Activated gamma-delta T cell treated with Interleukin-2 at 50 U/mL for 16 hours (primary cell): ENCODE measurements around the gene KLHL29.

Source experiments
- DNase-seq: peaks from one replicate; pipeline ENCODE4 v3.0.0-alpha.2; 2020

KLHL29 gene

DNA sequence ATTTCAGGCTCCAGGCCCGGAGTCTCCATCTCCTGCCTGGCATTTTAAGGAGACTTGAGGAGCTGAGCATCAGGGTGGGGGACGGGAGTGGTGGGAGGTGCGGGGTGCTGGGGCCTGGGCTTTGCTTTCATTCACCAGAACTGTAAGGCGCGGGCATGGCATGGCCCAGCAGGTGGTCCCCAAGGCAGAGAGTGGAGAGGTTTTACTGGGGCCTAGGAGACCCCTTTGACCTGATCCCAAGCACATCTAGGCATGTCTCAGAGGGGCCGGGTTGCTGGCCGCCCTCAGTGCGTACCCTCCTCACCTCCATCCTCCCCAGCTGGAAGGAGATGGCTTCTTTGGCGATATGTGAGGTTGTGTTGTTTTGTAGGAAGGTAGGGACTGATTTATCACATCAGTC, 172.5 kb downstream of the KLHL29 start:
- DNase-seq: no peak

DNA sequence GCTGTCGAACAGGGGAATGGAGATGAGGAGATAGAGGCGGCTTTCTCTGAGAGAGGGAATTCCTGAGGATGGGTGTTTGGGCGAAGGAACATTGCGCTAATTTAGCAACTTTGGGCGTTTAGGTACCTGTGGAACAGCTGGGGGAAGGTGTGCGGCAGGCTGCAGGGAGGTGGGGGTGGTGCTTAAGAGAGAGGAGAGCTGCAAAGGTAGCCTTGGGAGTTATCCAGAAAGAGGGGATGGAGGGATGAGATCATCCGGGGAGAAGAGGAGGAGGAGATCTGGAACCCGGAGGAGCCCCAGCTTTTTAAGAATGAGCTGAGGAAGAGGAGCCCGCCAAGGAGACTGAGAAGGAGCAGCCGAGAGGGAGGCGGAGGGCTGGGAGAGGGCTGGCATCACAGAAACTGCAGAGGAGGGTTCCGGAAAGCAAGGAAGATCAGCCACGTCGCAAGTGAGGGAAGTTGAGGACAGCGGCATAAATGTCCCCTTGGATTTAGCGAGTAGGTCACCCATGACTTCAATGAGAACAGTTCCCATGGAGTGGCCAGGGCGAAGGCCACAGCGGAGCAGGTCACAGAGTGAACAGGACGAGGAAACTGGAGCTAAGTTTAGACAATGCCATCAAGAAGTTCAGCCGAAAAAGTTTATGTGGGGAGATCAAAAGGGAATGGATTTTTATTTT, 174.7 kb downstream of the KLHL29 start:
- DNase-seq: no peak

DNA sequence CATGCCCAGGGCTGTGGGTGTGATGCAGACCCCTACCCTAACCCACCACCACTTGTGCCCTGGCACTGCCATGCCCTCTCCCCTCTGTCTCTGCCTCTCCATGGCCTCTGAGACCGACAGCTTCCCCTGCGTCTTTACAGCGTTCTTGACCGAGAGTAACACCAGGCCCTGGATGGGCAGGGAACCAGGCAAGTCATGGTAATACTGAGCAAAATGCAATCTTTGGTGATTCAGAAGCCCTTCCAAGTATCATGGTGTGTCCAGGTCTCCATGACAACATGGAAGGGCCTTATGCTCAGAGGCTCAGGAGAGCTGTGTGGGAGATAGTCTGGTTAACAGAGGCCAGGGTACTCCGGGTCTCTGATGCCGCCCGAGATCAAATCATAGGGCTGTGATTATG, 176.1 kb downstream of the KLHL29 start:
- no peak for DNase-seq

DNA sequence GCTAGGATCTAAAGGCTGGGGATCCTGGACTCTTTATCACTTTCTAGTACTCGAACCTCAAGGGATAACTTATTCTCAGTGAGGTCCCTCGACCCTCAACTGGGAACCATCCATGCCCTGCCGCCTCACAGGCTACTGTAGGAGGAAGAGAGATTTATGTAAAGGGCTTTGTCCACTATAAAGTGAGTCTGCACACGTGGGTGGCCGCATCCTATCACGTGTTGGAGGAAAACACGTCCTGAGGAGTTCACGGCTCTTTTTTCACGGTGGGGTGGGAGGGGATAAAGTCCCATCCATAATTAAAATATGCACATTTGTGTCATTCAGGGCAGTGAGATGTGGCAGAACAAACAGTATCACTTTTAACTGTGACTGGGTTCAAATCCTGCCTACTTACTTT, 176.6 kb downstream of the KLHL29 start:
- DNase-seq: no peak

DNA sequence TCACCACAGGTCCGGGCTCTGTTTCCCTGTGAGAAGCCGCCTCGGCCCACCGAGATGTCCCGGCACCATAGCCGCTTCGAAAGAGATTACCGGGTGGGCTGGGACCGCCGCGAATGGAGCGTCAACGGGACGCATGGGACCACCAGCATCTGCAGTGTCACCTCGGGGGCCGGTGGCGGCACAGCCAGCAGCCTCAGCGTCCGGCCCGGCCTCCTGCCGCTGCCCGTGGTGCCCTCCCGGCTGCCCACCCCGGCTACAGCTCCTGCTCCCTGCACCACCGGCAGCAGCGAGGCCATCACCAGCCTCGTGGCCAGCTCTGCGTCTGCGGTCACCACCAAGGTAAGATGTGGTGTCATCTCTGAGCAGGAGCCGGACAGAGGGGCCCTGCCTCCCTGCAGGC, 177.2 kb downstream of the KLHL29 start:
- DNase-seq: no peak

DNA sequence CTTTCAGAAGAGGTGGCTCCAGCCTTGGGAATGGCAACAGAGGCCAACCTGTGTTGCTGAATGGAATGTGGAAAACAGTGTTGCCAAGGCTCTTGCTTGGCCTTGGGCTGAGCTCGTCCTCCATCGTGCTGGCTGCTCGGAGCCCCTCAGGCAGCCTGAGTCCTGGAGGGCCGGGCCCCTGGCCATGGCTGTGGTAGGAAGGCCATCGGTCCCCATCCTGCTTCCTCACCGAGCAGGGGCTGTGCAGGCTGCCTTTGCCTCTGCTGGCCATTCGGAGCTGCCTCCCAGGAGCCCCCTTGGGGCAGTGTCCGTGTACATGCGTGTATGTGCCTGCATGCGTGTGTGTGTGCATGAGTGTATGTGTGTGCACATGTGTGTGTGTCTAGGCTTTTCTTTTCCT, 178.2 kb downstream of the KLHL29 start:
- no peak for DNase-seq

DNA sequence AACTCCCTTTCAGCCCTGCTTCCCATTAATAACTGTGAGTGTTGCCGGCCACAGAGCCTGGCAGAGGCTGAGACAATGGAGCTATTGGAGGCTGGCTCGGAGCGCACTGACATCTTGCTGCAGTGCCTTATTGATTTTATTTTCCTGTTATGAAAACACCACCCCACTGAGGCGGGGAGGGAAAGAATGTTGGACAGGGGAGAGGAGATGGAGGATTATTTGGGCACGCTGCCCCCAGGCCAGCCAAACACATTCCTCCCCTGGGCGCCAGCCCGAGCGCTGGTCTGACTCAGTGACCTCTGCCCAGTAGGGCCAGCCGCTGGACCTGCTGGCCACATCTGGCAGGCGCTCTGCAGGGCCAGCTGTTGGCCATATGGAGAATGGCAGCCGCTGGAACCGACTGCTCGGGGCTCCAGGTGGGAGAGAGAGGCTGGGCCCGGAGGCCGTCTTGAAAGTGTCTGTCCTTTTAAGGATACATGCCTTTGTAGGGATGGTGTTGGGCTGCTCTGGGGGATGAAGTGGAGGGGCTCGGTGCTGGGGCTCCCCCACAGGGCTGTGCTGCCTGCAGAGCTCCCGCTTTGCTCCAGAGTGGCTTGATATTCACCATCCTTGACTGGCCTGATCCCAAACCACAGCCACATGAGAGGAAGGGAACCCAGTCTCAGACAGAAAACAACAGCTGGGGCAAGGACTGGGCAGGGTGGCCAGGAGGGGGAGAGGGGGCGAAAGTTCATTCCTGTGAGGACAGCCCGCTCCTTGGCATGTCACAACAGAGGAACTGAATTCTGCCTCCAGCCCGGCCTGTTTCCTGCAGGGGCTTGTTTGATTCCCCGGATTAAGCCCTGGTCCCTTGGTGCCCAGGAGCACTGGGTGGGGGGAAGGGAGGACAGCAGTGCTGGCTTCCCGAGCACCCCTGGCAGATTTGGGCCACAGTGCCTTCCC, 179.0 kb downstream of the KLHL29 start:
- DNase-seq: no peak

DNA sequence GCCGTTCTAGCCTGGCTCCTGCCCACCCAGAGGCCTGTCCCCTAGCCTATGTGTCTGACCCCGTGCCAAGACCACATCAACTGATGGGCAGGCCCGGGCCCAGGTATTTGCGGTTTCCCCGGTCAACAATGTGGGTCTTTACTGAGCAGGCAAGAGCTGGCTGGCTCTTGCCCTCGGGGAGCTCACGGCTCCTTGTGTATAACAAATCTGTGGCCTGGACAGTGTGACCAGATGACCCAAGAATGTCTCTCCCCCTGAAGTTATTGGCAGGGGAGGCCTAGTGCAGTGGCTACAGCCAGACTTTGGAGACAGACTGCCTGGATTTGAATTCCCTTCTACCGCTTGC, 179.6 kb downstream of the KLHL29 start:
- DNase-seq: no peak

DNA sequence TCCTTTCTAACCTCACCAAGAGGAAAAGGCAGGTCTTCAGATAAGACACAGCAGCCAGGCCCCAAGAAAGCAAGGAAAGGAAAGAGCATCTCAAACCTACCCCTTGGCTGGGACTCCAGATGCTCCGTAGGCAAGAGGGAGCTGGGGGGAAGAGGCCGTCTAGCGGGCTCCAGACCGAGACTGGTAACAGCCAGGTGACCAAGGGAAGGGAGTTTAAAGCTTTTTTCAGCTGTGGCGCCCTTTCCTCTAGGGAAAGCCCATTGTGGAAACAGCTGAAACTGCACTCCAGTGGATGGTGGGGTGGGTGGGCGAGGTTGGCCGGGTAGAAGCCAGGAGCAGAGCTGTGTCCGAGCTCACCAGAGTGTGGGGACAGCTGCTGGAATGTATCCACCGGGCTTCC, 180.4 kb downstream of the KLHL29 start:
- DNase-seq: no peak

DNA sequence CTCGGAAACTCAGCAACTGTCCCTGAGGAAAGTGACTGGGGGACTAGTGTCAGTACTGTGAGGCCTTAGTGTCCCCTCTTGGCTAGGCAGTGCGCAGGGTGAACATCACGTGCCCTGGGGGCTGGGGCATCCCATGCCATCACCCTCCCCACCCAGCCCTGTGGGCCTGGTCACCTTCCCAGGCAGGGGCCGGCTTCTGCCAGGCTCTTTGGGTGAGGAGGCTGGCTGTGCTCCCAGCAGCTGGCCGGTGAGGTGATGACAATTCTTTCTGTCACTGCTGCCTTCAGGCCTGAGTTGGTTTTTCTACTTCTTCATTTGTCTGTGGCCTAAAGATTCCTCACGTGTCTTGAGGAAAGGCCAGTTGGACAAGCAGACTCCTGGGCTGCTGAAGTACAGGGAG, 180.8 kb downstream of the KLHL29 start:
- DNase-seq: no peak

DNA sequence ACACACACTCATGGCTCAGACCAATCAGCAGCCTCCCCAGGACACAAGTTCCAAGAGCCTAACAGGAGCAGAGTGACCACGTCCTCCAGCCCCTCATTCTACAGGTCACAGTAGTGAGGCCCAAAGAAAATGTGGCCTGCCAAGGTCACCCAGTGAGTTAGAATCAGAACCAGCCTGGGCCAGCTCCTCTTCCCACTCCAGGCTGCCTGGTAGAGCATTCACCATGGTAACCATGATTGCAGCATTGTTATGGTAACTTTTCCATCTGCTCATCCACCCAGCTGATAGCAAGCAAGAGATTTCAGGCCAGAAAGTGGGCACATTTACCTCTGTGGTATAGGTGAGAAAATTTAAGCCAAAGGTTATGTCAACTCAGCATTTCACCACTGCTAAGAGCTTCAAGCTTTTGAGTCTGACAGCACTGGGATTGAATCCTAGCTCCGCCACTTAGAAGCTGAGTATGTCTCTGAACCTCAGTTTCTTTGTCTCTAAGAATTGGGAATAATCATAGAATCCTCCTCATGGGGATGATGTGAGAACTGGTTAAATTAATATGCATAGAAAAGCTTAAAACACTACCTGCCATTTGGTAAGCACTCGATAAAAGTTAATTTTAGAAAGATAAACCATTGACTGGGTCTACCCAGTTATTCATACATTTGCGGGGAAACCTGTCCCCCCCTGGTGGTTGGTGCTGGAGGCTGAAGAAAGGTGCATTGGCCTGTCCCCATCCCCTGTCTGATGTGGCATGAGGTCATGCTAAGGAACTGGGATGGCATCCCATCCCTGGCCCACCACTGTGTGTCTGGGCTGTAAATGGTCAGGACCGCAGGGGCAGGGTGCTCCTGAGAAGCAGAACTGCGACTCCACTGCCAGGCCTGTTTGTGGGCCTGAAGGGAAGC, 181.5 kb downstream of the KLHL29 start:
- no peak for DNase-seq

DNA sequence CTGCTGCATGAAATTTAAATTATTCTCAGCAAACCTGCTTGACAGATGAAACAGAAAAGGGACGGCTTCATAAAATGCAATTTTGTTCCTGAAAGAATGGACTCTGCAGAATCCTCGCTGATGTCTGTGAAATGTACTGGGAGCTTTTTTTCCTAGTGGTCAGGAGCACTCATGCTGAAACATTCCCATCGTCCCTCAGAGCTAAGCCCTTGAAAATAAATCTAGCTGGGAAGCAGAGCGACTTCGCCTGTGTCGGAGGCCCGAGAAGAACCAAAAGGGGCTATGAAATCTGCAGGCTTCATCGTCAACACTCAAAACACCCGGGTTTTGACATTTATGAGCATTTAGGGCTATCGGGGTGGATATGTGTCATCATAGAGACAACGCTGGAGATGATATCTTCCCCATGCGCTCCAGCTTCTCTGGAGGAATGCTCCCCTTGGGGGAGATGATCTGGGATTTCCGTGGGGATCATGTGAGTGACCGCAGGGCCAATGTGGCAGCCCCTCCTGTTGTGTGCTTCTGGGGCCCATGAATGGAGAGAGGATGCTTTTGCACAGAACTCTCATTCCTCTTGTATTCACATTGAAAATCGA, 182.3 kb downstream of the KLHL29 start:
- DNase-seq: no peak

DNA sequence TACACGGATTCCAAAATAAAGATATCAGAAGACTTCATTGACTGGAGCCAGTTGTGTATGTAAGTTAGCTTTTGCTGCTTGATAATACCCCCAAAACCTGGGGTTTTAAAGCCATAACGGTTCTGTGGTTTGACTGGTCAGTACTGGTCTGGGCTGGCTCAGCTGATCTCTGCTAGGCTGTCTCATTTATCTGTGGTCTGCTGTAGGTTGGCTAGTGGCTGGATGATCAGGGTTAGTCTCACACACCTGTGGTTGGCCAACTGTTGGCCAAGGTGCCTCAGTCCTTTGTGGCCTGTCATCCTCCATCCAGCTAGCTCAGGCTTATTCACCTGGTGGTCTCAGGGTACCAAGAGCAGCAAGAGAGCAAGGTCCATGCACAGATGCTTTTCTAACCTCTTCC, 183.2 kb downstream of the KLHL29 start:
- DNase-seq: no peak

DNA sequence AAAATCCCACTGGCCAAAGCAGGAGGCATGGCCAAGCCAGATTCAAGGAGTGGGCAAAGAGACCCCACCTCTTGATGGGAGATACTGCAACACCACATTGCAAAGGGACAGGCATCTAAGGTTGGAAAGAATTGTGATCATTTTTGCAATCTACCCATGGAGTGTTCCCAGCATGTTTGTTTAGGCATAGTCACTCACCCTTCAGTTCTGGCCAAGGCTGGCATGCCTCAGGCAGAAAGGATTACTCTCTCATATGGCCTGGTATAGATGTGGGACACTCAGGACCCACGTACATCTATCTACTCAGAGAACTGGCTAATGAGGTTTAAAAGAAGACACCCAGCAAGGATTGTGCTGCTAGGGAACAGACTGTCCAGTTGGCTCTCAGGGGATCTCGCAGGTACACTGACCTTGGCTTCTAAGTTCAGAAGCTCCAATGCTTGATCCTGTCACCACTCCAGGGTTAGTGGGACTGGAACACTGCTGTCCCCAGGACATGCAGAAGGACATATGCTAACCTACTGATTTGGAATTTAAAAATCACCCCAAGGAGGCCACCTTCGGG, 183.7 kb downstream of the KLHL29 start:
- DNase-seq: no peak

DNA sequence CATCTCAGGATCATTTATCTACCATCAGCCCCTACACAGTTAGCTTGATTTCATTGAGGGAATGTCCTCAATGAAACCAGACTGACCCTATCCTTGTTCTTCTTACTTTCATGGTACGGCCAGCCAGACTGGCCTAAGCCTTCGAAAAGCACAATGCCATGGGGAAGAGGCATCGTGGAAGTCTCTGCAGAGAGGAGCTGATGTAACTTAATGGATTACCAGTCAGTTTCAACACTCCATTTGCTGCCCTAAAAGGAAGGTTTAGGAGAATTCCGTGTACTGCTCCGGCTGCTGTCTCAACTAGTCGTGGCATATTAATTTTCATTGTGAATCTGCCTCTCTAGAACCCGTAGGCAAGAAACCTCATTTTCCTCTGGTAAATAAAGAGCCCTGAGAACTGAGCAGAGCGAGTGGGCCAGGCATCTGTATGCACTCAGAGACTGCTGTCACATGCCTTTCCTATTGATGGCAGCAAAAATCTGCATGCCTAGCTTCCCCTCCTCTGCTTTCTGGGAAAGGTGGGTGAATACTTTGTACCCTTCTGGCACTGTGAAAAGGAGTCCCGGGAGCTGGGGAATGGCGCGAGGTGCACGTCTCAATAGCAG, 184.9 kb downstream of the KLHL29 start:
- DNase-seq: no peak

DNA sequence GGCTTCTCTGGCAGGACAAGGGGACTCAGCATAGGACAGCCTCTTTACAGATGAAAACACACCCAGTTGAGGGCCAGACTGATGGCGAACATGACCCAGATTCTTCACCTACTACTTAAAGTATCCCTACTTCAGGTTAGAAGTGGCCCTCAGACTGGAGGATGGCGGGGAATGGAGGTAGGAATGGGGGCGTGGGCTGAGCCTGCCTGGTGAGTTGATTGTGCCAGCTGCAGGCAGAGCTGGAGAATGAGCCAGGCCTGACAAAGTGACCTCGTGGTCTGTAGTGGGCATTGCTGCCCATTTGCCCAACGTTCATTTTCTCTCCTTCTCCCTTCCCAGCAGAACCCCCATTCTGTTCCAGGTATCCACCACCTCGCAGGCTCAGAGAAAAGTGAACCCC, 186.1 kb downstream of the KLHL29 start:
- DNase-seq: no peak

DNA sequence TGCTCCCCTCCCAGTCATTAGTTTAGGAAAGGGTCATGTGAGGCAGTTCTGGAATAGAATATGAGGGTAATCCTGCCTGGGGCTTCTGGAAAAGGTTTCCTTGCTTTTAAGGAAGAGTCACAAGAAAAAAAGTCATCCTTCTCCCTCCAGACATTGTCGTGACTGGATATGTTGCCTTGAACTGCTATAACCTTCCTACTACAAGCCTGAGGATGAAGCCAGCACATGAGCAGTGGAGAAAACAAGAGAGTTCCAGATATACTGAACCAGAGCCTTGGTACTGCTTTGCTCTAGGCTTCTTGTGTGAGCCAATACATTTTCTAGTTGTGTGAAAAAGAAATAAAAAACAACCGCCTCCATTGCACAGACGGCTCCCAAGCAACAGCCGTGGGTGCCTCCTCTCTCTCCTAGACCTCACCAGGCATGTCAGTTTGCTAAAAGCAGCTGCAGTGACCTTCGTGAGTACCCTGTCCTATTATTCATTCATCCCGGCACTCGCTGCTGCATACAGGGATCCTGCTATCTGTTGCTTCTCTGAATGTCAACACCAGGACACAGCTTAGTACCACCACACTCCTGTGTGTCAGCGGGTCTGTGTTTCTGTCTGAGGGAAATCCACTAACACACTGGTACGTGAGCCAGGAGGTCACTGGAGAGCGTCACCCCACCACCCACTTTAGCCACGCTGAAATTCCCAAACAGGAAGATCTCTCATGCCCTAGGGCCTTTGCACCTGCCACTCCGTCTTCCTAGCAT, 186.7 kb downstream of the KLHL29 start:
- DNase-seq: no peak

DNA sequence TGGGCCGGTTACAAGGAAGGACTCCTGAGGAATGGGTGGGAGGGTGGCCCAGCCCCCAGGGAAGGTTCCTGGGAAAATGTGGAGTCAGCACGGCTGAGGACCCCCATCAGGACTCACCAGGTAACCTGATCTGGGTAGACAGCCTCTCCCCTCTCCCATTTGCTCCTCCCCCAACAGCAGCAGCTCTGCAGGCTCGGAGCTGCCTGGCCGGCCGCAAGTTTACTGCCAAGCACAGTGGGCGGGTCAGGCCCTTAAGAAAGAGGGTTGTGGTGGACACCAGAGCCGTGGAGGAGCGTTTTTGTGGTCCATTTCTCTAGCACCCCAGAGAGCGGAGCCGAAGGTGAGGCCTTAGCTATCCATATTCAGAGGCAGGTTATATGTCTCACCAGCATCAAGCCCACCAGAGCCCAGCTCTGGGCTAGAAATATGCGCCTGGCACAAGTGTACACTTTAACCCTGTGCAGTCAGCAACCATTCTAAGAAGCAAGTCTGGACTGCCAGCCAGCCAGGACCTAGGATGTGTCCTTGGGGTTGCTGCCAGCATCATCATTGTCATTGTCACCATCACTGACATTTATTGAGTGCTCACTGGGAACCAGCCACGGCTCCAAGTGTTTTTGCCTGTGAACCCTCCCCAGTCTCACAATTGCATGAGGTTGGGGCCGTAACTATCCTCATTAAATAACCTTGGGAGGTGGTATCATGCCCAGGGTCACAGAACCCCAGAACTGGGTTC, 190.1 kb downstream of the KLHL29 start:
- no peak for DNase-seq

DNA sequence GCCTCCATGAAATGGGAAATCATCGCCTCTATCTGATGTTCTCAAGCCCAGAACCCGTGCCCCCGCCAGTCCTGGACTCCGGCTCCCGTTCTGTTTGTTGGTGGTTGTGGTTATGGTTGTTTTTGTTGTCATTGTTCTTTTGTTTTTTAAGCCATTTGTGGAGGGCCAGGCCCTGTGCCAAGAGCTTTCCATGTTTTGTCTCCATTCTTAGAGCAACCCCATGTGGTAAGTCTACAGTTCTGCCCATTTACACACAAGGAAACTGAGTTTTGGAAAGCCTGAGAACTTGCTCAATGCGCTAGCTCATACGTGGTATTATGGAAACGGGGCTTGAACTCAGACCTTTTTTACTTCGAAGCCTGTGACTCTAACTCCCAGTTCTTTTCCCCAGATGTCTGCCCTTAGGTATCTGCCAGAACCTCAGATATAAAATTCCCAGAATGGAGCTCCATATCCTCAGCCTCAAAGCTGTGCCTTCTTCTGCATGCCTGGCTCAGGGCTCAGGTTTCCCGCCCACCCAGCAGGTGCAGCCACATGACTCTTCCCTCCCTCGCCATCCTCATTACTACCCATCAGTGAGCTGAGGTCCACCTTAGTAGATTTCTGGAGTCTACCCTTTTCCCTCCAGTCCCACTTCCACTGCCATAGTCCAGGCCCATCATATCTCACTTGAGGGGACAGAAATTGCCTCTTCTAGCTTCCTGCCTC, 194.1 kb downstream of the KLHL29 start:
- DNase-seq: no peak

DNA sequence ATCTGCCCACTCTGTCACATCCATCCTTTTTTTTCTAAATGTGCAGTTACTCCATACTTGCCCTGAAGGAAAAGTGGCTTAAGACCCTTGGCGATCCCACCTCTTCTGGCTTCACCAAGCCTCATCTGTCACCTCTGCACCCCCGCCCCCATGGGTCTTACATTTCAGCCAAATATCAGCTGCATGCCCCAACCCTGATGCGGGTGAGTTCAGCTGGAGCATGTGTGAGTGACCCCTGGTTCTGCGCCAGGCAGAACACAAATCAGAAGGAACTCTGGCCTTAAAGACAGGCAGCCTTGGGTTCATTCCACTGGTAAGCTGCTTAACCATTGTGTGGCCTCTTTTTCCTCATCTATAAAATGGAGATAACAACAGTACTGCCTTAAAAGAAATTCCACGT, 194.7 kb downstream of the KLHL29 start:
- DNase-seq: no peak
